GM23248 (cell line): ENCODE data around the gene ZC3H7A.

Experiments used
- EZH2 ChIP-seq: fragments of 200-600 bp; sonication (generic); IDR thresholded peaks from 2 replicates; pipeline ENCODE4 v1.6.1; 2018; ENCODE audit warnings: antibody characterized with exemption, mild to moderate bottlenecking; ENCODE audit not compliant: insufficient read depth, poor library complexity, severe bottlenecking
- EZH2phosphoT487 ChIP-seq: fragments of 200-600 bp; sonication (generic); IDR thresholded peaks from 2 replicates; pipeline ENCODE4 v1.6.1; 2018; ENCODE audit warnings: antibody characterized with exemption, moderate library complexity, mild to moderate bottlenecking, low read depth; ENCODE audit not compliant: insufficient read depth

- no peak for TF ChIP-seq EZH2
- TF ChIP-seq EZH2phosphoT487, result no peak
These were observed 3.3 kb upstream of the ZC3H7A start for GRCh38 chr16:11800382-11800718.
